K562 (cell line): ENCODE measurements around the gene MRPL28. TPM values are rescaled to one million over a fixed set of nuclear protein-coding genes. Genes with fewer than 3 reads are reported as not detected.

ENCODE experiments used
- CBFA2T2 ChIP-seq: fragments of 450-650 bp; conservative IDR thresholded peaks from 2 replicates; pipeline ENCODE4 v1.6.1; 2017; ENCODE audit warnings: mild to moderate bottlenecking
- CBFB ChIP-seq: sonication (generic); formaldehyde crosslinking; IDR thresholded peaks from 2 replicates; pipeline ENCODE4 v1.4.0; 2020; ENCODE audit warnings: mild to moderate bottlenecking, missing genetic modification reagents
- FUS ChIP-seq: fragments of 200-400 bp; formaldehyde crosslinking; optimal IDR thresholded peaks from 2 replicates; pipeline ENCODE3; 2017; ENCODE audit warnings: low read depth, low read length
- HMGN3 ChIP-seq: IDR thresholded peaks from 2 replicates; pipeline ENCODE4 v1.6.1; 2011; ENCODE audit warnings: borderline replicate concordance, low read depth, mild to moderate bottlenecking, mixed read lengths, low read length; ENCODE audit not compliant: insufficient read length; ENCODE audit errors: extremely low read depth
- LARP7 ChIP-seq: fragments of 450-650 bp; IDR thresholded peaks from 2 replicates; pipeline ENCODE4 v1.6.1; 2016
- RB1 ChIP-seq: fragments of 450-650 bp; IDR thresholded peaks from 2 replicates; pipeline ENCODE4 v1.6.1; 2017; ENCODE audit warnings: low read depth, mild to moderate bottlenecking
- RBBP5 ChIP-seq: fragments of 200-600 bp; sonication (generic); IDR thresholded peaks from 2 replicates; pipeline ENCODE4 v1.6.1; 2012; ENCODE audit warnings: borderline replicate concordance, mild to moderate bottlenecking, low read length, control low read depth, inconsistent platforms; ENCODE audit not compliant: insufficient read depth, poor library complexity, severe bottlenecking
- polyA plus RNA-seq, 8 experiments: library from polyadenylated mRNA; depleted of rRNA in 4 of 8; stranded (reverse) in 5 of 8; unstranded in 3 of 8; fragments of >200 nt; fragmentation: Nextera tagmentation in 2 of 8; fragmentation: Illumina TruSeq in 1 of 8; extraction: Ambion mirVana in 2 of 8; extraction: Trizol in 1 of 8; gene quantifications; 2 replicates each; pipeline versions ENCODE4 v1.2.1 to v1.2.3, GENCODE V29; 2011 to 2014; ENCODE audit warnings: inconsistent platforms in 1 of 8, missing spikeins in 1 of 8
- total RNA-seq, 7 experiments: library from RNA; depleted of rRNA in 6 of 7; stranded (reverse); fragments of >200 nt in 6 of 7; fragmentation: Illumina TruSeq in 2 of 7; extraction: Trizol in 2 of 7; gene quantifications; 2 replicates each; pipeline versions ENCODE4 v1.2.1 to v1.2.3, GENCODE V29; 2011 to 2021; ENCODE audit warnings: low replicate concordance in 1 of 7
- TF ChIP-seq, protein P1 (sequence below): sonication (generic); formaldehyde crosslinking; IDR thresholded peaks from 2 replicates; pipeline ENCODE4 v1.9.0; 2022; ENCODE audit warnings: mild to moderate bottlenecking, missing genetic modification reagents
- TF ChIP-seq, protein P2 (sequence below): fragments of 200-400 bp; formaldehyde crosslinking; IDR thresholded peaks from 2 replicates; pipeline ENCODE4 v1.6.1; 2017; ENCODE audit warnings: mild to moderate bottlenecking, low read depth, low read length, moderate library complexity
- TF ChIP-seq, protein P3 (sequence below): fragments of 450-650 bp; IDR thresholded peaks from 2 replicates; pipeline ENCODE4 v1.6.1; 2016; ENCODE audit warnings: mild to moderate bottlenecking, moderate library complexity
- TF ChIP-seq, protein P4 (sequence below): sonication (generic); formaldehyde crosslinking; IDR thresholded peaks from 2 replicates; pipeline ENCODE4 v1.4.0; 2020; ENCODE audit warnings: mild to moderate bottlenecking, missing genetic modification reagents

Gene MRPL28
- total and polyA plus RNA-seq, 9 of the 15 experiments (the other 6 are each of a cell fraction or from before 2014, with no cell fraction given) = 2.5 to 323 (median 175) TPM

DNA sequence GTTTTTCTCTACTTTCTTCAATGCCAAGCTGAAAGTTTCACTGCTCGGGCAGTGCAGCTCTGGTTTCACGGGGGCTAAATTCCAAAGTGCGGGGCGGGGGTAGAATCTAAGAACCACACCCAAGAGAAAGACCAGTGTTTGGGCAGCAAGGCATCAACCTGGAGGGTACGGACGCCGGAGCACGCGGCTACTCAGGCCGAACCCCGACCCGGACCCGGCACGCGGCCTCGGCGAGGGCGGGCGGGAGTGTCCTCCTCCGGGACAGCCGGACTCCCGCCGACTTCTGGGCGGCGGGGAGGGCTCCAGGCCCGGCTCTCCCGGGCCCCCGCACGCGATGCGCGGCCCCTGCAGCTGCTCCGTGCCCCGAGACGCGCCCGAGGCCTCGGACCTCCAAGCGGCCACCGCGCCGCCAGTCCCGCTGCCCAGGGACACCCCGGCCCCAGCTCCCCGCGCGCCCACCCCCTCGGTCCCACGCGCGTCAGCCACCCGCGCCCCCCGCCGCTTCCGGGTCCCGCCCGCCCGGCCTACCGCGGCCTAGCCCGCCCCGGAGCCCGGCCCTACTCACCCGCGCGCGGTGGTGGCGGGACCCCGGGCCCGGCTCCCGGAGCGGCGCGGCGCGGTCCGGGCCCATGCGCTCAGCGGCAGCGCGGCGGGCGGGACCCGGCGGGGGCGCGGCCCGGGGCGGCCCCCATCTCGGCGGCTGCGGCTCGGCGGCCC is 18.4 kb downstream of the MRPL28 start (continued):
- TF ChIP-seq FUS = peak; percentile 56
- TF ChIP-seq, protein P1, sequence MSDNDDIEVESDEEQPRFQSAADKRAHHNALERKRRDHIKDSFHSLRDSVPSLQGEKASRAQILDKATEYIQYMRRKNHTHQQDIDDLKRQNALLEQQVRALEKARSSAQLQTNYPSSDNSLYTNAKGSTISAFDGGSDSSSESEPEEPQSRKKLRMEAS = peak; percentile 67
- TF ChIP-seq, protein P2, sequence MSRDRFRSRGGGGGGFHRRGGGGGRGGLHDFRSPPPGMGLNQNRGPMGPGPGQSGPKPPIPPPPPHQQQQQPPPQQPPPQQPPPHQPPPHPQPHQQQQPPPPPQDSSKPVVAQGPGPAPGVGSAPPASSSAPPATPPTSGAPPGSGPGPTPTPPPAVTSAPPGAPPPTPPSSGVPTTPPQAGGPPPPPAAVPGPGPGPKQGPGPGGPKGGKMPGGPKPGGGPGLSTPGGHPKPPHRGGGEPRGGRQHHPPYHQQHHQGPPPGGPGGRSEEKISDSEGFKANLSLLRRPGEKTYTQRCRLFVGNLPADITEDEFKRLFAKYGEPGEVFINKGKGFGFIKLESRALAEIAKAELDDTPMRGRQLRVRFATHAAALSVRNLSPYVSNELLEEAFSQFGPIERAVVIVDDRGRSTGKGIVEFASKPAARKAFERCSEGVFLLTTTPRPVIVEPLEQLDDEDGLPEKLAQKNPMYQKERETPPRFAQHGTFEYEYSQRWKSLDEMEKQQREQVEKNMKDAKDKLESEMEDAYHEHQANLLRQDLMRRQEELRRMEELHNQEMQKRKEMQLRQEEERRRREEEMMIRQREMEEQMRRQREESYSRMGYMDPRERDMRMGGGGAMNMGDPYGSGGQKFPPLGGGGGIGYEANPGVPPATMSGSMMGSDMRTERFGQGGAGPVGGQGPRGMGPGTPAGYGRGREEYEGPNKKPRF = no peak
- TF ChIP-seq, protein P3, sequence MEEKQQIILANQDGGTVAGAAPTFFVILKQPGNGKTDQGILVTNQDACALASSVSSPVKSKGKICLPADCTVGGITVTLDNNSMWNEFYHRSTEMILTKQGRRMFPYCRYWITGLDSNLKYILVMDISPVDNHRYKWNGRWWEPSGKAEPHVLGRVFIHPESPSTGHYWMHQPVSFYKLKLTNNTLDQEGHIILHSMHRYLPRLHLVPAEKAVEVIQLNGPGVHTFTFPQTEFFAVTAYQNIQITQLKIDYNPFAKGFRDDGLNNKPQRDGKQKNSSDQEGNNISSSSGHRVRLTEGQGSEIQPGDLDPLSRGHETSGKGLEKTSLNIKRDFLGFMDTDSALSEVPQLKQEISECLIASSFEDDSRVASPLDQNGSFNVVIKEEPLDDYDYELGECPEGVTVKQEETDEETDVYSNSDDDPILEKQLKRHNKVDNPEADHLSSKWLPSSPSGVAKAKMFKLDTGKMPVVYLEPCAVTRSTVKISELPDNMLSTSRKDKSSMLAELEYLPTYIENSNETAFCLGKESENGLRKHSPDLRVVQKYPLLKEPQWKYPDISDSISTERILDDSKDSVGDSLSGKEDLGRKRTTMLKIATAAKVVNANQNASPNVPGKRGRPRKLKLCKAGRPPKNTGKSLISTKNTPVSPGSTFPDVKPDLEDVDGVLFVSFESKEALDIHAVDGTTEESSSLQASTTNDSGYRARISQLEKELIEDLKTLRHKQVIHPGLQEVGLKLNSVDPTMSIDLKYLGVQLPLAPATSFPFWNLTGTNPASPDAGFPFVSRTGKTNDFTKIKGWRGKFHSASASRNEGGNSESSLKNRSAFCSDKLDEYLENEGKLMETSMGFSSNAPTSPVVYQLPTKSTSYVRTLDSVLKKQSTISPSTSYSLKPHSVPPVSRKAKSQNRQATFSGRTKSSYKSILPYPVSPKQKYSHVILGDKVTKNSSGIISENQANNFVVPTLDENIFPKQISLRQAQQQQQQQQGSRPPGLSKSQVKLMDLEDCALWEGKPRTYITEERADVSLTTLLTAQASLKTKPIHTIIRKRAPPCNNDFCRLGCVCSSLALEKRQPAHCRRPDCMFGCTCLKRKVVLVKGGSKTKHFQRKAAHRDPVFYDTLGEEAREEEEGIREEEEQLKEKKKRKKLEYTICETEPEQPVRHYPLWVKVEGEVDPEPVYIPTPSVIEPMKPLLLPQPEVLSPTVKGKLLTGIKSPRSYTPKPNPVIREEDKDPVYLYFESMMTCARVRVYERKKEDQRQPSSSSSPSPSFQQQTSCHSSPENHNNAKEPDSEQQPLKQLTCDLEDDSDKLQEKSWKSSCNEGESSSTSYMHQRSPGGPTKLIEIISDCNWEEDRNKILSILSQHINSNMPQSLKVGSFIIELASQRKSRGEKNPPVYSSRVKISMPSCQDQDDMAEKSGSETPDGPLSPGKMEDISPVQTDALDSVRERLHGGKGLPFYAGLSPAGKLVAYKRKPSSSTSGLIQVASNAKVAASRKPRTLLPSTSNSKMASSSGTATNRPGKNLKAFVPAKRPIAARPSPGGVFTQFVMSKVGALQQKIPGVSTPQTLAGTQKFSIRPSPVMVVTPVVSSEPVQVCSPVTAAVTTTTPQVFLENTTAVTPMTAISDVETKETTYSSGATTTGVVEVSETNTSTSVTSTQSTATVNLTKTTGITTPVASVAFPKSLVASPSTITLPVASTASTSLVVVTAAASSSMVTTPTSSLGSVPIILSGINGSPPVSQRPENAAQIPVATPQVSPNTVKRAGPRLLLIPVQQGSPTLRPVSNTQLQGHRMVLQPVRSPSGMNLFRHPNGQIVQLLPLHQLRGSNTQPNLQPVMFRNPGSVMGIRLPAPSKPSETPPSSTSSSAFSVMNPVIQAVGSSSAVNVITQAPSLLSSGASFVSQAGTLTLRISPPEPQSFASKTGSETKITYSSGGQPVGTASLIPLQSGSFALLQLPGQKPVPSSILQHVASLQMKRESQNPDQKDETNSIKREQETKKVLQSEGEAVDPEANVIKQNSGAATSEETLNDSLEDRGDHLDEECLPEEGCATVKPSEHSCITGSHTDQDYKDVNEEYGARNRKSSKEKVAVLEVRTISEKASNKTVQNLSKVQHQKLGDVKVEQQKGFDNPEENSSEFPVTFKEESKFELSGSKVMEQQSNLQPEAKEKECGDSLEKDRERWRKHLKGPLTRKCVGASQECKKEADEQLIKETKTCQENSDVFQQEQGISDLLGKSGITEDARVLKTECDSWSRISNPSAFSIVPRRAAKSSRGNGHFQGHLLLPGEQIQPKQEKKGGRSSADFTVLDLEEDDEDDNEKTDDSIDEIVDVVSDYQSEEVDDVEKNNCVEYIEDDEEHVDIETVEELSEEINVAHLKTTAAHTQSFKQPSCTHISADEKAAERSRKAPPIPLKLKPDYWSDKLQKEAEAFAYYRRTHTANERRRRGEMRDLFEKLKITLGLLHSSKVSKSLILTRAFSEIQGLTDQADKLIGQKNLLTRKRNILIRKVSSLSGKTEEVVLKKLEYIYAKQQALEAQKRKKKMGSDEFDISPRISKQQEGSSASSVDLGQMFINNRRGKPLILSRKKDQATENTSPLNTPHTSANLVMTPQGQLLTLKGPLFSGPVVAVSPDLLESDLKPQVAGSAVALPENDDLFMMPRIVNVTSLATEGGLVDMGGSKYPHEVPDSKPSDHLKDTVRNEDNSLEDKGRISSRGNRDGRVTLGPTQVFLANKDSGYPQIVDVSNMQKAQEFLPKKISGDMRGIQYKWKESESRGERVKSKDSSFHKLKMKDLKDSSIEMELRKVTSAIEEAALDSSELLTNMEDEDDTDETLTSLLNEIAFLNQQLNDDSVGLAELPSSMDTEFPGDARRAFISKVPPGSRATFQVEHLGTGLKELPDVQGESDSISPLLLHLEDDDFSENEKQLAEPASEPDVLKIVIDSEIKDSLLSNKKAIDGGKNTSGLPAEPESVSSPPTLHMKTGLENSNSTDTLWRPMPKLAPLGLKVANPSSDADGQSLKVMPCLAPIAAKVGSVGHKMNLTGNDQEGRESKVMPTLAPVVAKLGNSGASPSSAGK = no peak; the same call in none of the 2 replicates
- TF ChIP-seq LARP7 = no peak
- TF ChIP-seq RBBP5 = peak; percentile 47
- no peak for TF ChIP-seq CBFA2T2
- no peak for TF ChIP-seq CBFB (CRISPR knock-in tag)
- TF ChIP-seq, protein P4, sequence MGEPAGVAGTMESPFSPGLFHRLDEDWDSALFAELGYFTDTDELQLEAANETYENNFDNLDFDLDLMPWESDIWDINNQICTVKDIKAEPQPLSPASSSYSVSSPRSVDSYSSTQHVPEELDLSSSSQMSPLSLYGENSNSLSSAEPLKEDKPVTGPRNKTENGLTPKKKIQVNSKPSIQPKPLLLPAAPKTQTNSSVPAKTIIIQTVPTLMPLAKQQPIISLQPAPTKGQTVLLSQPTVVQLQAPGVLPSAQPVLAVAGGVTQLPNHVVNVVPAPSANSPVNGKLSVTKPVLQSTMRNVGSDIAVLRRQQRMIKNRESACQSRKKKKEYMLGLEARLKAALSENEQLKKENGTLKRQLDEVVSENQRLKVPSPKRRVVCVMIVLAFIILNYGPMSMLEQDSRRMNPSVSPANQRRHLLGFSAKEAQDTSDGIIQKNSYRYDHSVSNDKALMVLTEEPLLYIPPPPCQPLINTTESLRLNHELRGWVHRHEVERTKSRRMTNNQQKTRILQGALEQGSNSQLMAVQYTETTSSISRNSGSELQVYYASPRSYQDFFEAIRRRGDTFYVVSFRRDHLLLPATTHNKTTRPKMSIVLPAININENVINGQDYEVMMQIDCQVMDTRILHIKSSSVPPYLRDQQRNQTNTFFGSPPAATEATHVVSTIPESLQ (CRISPR knock-in tag) = no peak
- TF ChIP-seq HMGN3 = peak; percentile 55
- peak; percentile 19; the same call in 1 of the 2 replicates for TF ChIP-seq RB1
